Smooth muscle cell (in vitro differentiated cells): ENCODE results near the gene ORC5. TPM values are rescaled to one million over a fixed set of nuclear protein-coding genes. Genes with fewer than 3 reads are reported as not detected.

Source experiments
- DNase-seq: peaks from one replicate; lab custom pipeline; 2025; ENCODE audit not compliant: unreplicated experiment; lab: John Stamatoyannopoulos, UW
- H2AFZ ChIP-seq: fragments of 200-600 bp; sonication (generic); 2 replicates; pipeline ENCODE4 v1.6.0; 2016; ENCODE audit warnings: antibody characterized with exemption, low read depth, mild to moderate bottlenecking
- H3F3A ChIP-seq: fragments of 200-600 bp; sonication (generic); 2 replicates; pipeline ENCODE4 v1.6.0; 2017; ENCODE audit warnings: antibody characterized with exemption, low read depth
- H3K27ac ChIP-seq: fragments of 200-600 bp; sonication (generic); 2 replicates; pipeline ENCODE4 v1.5.1; 2016; ENCODE audit warnings: low read depth, mild to moderate bottlenecking
- H3K27me3 ChIP-seq: fragments of 200-600 bp; sonication (generic); 2 replicates; pipeline ENCODE4 v1.6.1; 2016; ENCODE audit warnings: low read depth, mild to moderate bottlenecking
- H3K36me3 ChIP-seq: fragments of 200-600 bp; sonication (generic); 2 replicates; pipeline ENCODE4 v1.5.1; 2016; ENCODE audit warnings: low read depth
- H3K4me1 ChIP-seq: fragments of 200-600 bp; sonication (generic); 2 replicates; pipeline ENCODE4 v1.5.1; 2016; ENCODE audit warnings: low read depth
- H3K4me2 ChIP-seq: fragments of 200-600 bp; sonication (generic); 2 replicates; pipeline ENCODE4 v1.6.0; 2016; ENCODE audit warnings: mild to moderate bottlenecking
- H3K4me3 ChIP-seq: fragments of 200-600 bp; sonication (generic); 2 replicates; pipeline ENCODE4 v1.5.1; 2016; ENCODE audit warnings: mild to moderate bottlenecking
- H3K79me2 ChIP-seq: fragments of 200-600 bp; sonication (generic); 2 replicates; pipeline ENCODE4 v1.6.0; 2016; ENCODE audit warnings: low read depth, mild to moderate bottlenecking
- H3K9ac ChIP-seq: fragments of 200-600 bp; sonication (generic); 2 replicates; pipeline ENCODE4 v1.6.0; 2016; ENCODE audit warnings: low read depth
- H3K9me3 ChIP-seq: fragments of 200-600 bp; sonication (generic); replicated peaks from 2 replicates; pipeline ENCODE4 v1.5.1; 2016; ENCODE audit warnings: low read depth
- H4K20me1 ChIP-seq: fragments of 200-600 bp; sonication (generic); 2 replicates; pipeline ENCODE4 v1.6.0; 2016; ENCODE audit warnings: low read depth
- CTCF ChIP-seq: fragments of 200-600 bp; sonication (generic); IDR thresholded peaks from 2 replicates; pipeline ENCODE4 v1.5.1; 2017; ENCODE audit warnings: borderline replicate concordance, mild to moderate bottlenecking, antibody characterized with exemption; ENCODE audit not compliant: insufficient read depth, poor library complexity, severe bottlenecking
- WGBS: methylation state at CpG from one replicate; pipeline ENCODE4 v1.1.7; 2016; ENCODE audit warnings: low lambda C conversion rate; 5-methylcytosine and 5-hydroxymethylcytosine counted together
- polyA plus RNA-seq: library from polyadenylated mRNA; unstranded; fragments of >200 nt; fragmentation: Nextera tagmentation; extraction: Ambion mirVana; gene quantifications from 2 replicates; pipeline ENCODE4 v1.2.1, GENCODE V29; 2016
- total RNA-seq: library from RNA; depleted of rRNA; stranded (reverse); fragments of >200 nt; gene quantifications from 2 replicates; pipeline ENCODE4 v1.2.3, GENCODE V29; 2014

Gene ORC5
- total RNA-seq: 7.3 and 13.5 TPM in 2 replicates
- polyA plus RNA-seq: 4.6 TPM in 2 replicates

- Histone ChIP-seq H3K27me3 (no peaks in the 10 kb centered on the region), H3K36me3 (no peaks in the 10 kb centered on the region), H3F3A (no peaks in the 10 kb centered on the region), H3K9me3 (no peaks in the 10 kb centered on the region), H3K4me2 (peak within 1 kb of the TSS; percentile 79), H4K20me1 (no peaks in the 10 kb centered on the region), H3K4me3 (peak within 1 kb of the TSS; percentile 66), H3K79me2 (peaks cover 19% of the 10 kb centered on the region), H3K9ac (peak within 1 kb of the TSS; percentile 66), H3K27ac (peak within 1 kb of the TSS; percentile 63), H3K4me1 (no peaks in the 10 kb centered on the region), H2AFZ (peak within 1 kb of the TSS; percentile 98)
- no peak for TF ChIP-seq CTCF
- WGBS: 40% methylated on average over 47 of the region's 47 CpGs
- peak; percentile 12 for DNase-seq
Observed at GRCh38 chr7:104207731-104208420, at the start of gene ORC5. Gene ORC5, minus strand, starts transcription at chr7:104208013. Its CDS starts 109 bp downstream, at chr7:104207904.

GRCh38 chr7:104255616-104256015 is 47.8 kb upstream of the ORC5 start:
- no peak overlapping the region for H3K9ac ChIP-seq
- no peaks in the 10 kb centered on the region for H4K20me1 ChIP-seq
- no peak overlapping the region for H2AFZ ChIP-seq
- H3K4me1 ChIP-seq: no peaks in the 10 kb centered on the region
- H3K27ac ChIP-seq: no peak overlapping the region
- H3K36me3 ChIP-seq: no peaks in the 10 kb centered on the region
- TF ChIP-seq CTCF: no peak
- H3K79me2 ChIP-seq: no peaks in the 10 kb centered on the region
- H3K4me3 ChIP-seq: no peak overlapping the region
- WGBS: 89% methylated on average over 5 of the region's 5 CpGs
- no peak for DNase-seq
- H3F3A ChIP-seq: no peaks in the 10 kb centered on the region
- no peaks in the 10 kb centered on the region for H3K9me3 ChIP-seq
- H3K4me2 ChIP-seq: no peak overlapping the region
- peaks cover 4% of the 10 kb centered on the region for H3K27me3 ChIP-seq

GRCh38 chr7:104255194-104255593 is 47.4 kb upstream of the ORC5 start:
- no peak overlapping the region for H2AFZ ChIP-seq
- H3K4me3 ChIP-seq: no peak overlapping the region
- H3F3A ChIP-seq: no peaks in the 10 kb centered on the region
- no peak overlapping the region for H3K9ac ChIP-seq
- no peaks in the 10 kb centered on the region for H3K9me3 ChIP-seq
- no peaks in the 10 kb centered on the region for H4K20me1 ChIP-seq
- no peaks in the 10 kb centered on the region for H3K79me2 ChIP-seq
- H3K4me2 ChIP-seq: no peak overlapping the region
- 86% methylated on average over 4 of the region's 4 CpGs for WGBS
- no peak for TF ChIP-seq CTCF
- no peak for DNase-seq
- no peaks in the 10 kb centered on the region for H3K4me1 ChIP-seq
- no peaks in the 10 kb centered on the region for H3K36me3 ChIP-seq
- H3K27ac ChIP-seq: no peak overlapping the region
- peaks cover 4% of the 10 kb centered on the region for H3K27me3 ChIP-seq

GRCh38 chr7:104254696-104255095 is 46.9 kb upstream of the ORC5 start:
- no peak for DNase-seq
- Histone ChIP-seq H3F3A (no peaks in the 10 kb centered on the region), H3K4me3 (no peak overlapping the region), H3K27me3 (peaks cover 4% of the 10 kb centered on the region), H3K9me3 (no peaks in the 10 kb centered on the region), H3K4me1 (no peaks in the 10 kb centered on the region), H3K36me3 (no peaks in the 10 kb centered on the region), H4K20me1 (no peaks in the 10 kb centered on the region), H3K4me2 (no peak overlapping the region), H3K79me2 (no peaks in the 10 kb centered on the region), H3K9ac (no peak overlapping the region), H2AFZ (no peak overlapping the region), H3K27ac (no peak overlapping the region)
- TF ChIP-seq CTCF: no peak
- 70% methylated on average over 1 of the region's 1 CpG for WGBS
